HG03066 (cell line): Measurements from ENCODE around the gene EXOC3L4.

Source experiments
- ATAC-seq: cut with Tn5 transposase; IDR thresholded peaks from one replicate; pipeline ENCODE4 v1.9.1; 2021; ENCODE audit warnings: low read depth; ENCODE audit not compliant: unreplicated experiment

Gene EXOC3L4

DNA sequence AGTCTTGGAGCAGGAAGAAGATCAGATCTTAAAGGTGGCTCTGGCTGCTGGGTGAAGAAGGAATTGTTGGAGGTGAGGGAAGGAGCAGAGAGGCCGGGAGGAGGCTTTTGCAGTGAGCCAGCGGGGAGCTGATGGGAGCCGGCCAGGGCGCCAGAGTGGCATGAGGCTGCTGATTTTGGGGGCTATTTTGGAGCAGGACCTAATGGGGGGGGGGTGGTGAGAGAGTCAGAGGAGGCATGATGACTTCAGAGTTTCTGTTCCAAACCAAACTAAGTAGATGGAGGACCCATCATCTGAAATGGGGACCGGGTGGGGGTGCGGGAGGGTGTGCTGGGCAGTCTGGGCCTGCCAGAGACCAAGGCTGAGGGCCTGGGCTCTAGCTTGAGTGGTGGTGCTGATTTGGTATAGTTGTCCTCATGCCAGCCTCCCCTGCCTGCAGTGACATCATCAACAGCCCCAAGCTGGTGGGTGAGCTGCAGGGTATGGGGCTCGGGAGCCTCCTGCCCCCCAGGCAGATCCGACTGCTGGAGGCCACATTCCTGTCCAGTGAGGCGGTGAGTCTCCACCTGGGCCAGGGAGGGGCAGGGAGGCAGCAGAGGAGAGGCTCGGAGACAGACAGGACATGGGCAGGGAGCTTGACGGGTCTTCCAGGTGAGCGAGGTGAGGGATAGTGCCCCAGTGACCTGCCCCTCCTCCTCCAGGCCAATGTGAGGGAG is 34.9 kb downstream of the EXOC3L4 start:
- no peak for ATAC-seq

DNA sequence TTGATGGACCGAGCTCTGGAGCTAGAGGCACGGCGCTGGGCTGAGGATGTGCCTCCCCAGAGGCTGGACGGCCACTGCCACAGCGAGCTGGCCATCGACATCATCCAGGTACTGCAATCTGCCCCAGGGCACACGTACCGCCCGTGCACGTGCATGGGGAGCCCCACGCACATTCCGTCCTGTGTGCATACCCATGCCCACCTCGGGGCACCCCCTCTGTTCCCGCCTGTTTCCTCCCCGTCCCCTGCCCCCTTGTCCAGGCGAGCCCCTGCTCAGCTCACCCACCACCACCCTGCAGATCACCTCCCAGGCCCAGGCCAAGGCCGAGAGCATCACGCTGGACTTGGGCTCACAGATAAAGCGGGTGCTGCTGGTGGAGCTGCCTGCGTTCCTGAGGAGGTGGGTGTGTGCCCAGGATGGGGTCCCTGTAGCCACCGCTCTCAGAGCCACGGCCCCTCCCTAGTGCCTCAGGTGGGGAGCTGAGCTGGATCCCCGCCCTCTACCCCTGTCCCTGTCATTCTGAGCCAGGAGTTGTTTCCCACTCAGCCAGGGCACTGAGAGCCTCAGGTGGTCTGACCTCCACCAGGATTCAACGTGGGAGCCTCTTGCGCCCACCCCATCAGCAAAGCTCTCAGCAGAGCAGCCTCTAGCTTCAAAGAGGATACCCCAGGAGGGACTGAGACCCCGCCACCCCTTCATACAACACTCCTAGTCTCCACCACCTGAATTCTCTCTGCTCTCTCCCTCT is 35.7 kb downstream of the EXOC3L4 start:
- no peak for ATAC-seq

DNA sequence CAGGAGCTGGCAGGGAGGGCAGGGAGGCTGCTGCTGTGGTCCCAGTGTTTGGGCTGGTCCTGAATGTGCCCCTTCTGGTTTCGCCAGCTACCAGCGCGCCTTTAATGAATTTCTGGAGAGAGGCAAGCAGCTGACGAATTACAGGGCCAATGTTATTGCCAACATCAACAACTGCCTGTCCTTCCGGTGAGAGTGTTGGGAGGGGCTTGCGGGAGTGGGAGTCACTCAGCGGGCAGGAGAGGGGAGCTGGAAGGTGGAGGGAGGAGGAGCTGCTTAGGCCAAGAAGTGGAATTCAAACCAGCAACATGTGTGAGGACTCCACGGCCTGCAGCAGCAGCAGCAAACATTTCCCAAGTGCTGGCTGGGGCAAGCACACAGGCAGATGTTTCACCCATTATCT is 36.4 kb downstream of the EXOC3L4 start:
- ATAC-seq, result no peak

DNA sequence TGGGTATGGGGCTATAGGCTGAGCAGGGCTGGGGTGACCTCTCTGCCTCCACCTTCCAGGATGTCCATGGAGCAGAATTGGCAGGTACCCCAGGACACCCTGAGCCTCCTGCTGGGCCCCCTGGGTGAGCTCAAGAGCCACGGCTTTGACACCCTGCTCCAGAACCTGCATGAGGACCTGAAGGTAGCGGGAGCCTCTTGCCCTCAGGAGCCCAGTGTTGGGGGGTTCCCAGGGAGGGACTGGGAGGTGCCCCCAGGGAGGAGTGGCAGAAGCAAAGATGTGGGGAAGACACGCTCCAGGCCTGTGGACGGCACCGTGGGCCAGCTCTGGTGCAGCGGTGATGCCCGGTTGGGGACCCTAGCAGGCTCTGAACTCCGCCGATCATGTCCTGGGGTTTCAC is 37.1 kb downstream of the EXOC3L4 start:
- ATAC-seq, result no peak

DNA sequence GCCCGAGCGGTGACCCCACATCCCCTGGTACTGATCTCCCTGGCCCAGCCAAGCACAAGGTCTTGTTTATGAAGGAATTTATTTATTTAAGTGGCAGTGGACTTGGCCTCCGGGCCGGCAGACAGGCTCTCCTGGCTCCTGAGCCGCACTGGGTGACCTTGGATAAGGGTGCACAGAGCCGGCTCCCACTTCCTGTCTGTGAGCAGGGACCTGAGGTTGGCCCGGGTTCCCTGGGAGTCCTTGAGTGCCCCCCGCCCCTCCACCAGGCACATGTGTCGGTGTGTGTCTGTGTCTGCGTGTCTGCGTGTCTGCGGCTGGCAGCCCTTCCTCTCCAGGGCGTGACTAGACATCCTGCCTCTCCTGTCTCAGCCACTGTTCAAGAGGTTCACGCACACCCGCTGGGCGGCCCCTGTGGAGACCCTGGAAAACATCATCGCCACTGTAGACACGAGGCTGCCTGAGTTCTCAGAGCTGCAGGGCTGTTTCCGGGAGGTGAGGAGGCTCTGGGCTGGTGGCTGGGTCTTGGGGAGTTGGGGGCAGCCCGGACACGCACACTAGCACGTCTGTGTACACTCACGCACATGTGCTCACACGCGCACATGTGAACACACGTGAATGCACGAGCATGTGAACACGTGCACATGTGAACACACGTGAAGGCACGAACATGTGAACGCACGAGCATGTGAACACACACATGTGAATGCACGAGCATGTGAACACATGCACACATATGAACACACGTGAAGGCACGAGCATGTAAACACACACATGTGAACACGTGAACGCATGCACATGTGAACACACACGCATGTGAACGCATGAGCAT is 38.1 kb downstream of the EXOC3L4 start:
- ATAC-seq, result no peak

DNA sequence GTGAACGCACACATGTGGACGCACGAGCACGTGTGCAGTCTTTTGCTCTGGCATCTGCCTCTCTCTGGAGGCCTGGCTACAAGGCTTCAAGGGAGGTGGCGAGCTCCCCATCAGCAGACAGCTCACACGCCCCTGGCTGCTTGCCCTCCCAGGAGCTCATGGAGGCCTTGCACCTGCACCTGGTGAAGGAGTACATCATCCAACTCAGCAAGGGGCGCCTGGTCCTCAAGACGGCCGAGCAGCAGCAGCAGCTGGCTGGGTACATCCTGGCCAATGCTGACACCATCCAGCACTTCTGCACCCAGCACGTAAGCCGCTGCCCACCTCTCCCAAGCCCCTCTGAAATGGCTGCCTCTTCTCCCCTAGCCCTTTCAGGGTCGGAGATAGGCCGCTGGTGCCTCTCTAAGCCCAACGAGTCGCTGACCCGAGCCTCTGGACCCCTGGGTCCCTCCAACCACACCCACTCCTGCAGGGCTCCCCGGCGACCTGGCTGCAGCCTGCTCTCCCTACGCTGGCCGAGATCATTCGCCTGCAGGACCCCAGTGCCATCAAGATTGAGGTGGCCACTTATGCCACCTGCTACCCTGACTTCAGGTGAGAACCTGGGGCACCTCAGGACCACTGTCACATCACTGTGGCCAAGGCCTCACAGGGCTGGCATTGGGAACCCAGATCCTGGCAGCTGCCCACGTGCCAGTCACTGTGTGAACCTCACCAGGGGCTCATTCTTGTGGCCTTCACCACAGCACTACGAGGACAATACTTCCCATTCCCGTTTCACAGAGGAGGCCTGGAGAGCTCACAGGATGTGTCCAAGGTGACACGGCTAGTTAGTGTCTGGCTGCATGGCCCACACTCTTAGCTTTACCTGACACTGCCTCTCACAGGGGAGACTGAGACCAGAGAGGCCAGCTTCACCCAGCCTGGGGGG is 39.0 kb downstream of the EXOC3L4 start:
- no peak for ATAC-seq

DNA sequence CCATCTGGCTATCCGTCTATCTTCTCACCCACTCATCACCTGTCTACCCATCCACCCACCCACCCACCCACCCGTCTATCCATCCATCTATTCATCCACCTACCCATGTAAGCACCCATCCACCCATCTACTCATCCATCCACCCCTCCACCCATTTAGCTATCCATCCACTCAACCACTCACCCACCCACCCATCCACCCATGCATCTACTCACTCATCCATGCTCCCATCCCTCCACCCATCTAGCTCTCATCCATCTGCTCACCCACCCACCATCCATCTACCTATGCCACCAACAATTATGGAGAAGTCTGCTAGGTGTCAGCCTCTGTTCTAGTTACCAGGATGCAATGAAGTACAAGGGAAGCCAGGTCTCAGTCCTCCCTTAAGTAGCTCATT is 39.9 kb downstream of the EXOC3L4 start:
- ATAC-seq, result no peak

DNA sequence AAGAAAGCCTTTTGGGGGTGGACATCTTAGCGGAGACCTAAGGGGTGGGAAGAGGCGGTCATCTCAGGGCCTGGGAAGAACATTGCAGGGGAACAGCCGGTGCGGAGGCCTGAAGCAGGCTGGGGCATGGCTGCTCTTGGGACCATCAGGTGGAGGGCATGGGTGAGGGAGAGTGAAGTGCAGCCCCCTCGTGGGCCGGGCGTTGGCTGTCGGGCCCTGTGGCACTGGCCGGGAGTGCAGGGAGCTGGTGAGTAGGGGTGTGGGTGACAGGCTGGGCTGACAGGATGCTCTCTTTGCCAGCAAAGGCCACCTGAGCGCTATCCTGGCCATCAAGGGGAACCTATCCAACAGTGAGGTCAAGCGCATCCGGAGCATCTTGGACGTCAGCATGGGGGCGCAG is 40.4 kb downstream of the EXOC3L4 start:
- ATAC-seq, result no peak

DNA sequence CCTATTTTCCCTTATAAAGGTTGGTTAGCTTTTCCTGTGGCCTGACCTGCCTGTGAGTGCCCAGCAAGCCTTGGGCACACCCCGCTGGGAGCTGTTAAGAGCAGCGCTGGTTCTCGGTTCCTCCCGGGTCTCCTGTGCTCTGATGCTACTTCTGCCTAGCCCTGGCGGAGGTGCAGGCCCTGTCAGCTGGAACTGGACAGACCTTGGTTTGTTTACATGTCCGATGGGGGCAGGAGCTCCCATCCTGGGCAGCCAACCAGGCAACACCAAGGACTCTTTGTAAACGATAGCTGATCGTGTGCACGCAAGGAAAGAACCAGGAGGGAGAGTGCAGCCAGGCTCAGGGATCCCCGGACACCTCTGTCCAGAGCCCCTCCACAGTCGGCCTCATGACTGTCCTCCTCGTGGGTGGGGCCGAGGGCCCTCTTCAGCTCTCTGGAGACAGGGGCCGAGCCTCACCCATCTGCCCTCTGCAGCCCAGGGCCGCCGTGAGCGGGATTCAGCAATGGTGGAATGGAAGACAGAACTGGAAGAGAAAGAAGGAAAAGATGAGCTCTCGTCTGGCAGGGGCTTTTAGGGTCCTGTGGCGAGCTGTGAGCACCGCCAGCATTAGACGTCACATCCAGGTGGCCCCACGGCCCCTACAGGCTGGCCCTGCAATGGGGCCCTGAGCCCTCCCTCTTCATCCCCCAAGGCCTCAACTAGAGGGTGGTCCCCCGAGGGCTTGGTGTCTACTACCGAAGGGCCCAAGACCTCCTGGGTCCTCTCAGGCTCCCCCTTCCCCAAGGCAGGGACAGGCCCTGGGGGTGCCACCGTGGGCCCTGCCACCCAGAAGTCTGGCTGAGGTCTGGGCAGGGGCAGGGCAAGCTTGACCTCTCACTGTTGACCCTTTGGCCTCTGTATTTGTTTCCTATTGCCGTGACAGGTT is 41.1 kb downstream of the EXOC3L4 start:
- no peak for ATAC-seq

DNA sequence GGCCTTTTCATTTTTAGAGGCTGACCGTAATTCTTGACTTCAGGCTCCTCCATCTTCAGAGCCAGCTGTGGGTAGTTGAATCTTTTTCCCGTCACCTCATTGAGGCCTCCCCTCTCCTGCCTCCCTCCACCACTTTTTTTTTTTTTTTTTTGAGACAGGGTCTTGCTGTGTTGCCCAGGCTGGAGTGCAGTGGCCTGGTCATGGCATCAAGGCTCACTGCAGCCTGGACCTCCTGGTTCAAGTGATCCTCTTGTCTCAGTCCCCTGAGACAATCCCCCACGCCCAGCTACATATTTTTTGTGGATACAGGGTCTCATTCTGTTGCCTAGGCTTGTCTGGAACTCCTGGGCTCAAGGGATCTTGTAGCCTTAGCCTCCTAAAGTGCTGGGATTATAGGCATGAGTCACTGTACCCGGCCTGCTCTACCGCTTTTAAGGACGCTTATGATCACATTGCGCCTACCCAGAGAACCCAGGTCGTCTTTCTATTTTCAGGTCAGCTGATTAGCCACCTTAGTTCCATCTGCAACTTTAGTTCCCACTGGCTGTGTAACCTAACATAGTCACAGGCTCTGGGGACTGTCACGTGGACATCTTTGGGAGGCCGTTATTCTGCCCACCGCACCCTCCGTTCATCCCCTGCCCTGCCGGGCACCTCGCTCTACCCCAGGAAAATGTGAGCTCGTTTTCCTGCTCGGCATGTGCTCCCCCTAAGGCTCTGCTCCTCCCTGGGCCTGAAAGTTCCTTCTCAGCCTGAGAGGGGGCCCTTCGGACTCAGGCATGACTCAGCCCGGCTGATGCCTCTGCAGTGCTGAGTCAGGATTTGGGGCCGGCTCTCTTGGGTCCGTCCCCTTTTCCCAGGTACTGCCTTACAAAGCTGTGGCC is 42.1 kb downstream of the EXOC3L4 start:
- no peak for ATAC-seq

DNA sequence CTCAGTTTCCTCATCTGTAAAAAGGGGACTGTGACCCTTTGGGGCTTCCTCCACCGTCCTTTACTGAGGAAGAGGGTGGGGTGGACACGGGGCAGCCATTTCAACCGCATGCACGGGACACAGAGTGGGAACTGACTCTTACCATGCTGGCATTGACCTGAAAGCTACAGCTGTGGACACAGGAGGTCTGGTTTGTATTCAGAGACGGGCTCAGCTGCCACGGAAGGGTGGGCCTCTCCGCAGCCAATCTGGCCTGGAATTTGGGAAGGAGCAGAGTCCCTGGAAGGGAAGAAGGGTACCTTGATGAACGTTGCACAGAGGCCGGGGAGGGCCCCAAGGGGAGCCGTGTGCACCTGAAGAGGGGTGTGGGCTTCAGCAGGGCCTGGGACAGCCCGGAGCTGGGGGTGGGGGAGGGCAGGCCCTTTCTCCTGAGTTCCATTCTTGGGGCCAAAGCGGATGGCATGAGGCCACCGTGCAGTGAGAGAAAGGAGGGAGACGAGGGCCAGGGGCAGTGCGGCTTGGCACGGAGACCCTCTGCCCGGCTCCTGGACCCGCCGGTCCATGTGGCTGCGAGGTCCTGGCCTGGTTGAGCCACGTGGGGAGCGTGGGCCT is 43.3 kb downstream of the EXOC3L4 start:
- ATAC-seq, result no peak

DNA sequence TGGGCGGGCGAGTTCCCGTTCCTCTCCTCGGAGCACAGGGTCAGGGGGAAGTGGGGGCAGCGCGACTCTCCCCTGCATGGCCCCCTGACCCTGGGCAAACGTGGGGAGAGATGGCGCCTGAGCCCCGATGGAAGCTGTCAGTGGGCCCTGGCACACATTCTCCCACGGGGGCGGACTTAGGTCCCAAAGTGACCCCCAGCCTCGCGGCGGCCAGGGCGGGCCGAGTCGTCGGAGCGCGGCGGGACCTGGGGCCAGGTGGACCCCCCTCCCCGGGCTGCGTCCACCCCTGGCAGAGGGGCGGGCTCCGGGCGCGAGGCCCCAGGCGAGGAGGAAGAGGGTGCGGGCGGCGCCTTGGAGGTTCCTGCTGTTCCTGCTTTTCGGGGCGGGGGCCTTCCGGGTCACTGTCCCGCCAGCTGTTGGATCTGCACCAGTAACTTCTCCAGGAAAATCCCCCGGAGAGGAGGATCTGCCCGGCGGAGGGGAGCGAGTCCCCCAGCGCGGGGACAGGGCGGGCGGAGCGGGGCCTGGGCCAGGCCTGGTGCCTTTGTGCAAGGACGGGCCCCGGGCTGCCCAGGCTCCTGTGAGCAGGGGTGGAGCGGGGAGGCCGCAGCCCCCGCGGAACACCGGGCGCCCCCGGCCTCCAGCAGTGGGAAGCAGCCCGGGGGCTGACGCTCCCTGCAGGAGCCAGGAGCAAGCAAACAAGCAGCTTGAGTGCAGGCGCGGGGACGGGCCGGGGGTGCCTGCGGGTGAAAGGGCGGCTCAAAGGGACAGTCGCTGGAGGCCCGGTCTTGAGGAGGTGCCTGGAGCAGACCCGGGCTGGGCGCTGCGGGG is 44.0 kb downstream of the EXOC3L4 start:
- ATAC-seq, result no peak

DNA sequence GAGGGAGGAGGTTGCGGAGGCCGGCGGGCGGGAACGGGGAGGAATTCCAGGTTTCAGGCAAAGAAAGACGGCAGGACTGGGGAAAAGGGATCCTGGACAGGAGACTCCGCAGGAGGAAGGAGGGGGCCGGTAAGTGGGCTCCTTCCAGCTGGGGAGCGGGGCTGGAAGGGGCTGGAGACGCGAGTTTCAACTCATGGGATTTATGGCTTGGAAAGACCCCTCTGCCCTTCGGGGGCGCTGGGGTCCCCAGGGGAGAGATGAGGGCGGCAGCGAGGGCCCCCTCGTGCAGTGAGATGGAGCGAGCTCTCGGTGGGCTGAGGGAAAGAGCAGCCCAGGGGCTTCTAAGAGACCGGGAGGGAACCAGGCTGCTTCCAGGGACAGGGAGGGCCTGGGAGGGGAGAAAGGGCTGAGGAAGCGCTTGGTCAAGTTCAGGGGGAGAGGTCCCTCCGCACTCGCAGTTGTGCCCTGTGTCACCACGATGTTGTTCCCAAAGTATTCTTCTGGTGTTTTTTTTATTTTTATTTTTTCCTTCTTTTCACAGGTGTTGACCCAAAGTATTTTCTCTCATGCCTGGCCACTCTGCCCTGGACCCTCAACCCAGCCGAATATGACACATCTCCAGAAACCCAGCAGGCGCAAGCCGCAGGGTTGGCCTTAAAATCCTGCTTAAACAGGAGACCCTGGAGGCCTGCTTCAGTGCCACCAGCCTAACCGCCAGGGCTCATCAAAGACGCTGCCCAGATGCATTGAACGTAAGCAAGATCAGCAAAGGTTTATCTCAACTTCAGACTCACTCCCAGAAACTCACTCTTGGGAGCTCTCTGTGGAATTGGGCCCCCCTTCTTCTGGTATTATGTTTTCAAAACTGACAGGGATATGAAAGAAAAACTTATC is 44.9 kb downstream of the EXOC3L4 start:
- no peak for ATAC-seq

DNA sequence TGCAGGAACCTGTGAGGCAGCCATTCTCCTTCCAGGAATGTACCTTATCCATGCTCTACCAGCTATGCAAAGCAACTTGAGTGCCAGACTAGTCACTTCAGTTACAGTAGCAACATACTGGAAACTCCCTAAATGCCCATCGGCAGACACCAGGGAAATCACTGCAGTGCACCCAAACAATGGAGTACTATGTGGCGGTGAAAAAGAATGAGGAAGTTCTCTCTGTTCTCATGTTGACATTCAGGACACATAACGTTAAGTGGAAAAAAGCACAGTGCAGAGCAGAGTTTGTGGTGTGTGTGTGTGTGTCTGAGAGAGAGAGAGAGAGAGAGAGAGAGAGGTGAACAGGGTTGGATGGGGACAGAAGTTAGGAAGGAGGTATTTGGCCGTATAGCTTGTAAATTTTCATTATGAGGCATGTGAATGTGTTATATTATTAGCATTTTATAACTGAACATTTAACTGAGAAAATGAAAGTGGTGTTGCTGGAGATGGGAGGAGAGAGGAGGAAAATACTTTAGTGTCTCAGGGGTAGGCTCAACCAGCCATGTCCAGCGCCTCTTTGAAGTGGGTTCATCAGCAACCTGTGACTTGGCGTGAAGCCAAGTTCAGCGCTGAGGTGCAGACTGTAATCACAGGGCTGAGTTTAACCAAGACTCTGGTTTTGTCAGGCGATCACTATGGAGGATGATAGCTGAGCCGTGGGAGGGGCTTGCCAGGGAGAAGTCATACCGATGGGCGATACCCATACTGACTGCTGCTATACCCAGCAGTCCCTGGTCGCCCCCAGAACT is 46.0 kb downstream of the EXOC3L4 start:
- no peak for ATAC-seq

DNA sequence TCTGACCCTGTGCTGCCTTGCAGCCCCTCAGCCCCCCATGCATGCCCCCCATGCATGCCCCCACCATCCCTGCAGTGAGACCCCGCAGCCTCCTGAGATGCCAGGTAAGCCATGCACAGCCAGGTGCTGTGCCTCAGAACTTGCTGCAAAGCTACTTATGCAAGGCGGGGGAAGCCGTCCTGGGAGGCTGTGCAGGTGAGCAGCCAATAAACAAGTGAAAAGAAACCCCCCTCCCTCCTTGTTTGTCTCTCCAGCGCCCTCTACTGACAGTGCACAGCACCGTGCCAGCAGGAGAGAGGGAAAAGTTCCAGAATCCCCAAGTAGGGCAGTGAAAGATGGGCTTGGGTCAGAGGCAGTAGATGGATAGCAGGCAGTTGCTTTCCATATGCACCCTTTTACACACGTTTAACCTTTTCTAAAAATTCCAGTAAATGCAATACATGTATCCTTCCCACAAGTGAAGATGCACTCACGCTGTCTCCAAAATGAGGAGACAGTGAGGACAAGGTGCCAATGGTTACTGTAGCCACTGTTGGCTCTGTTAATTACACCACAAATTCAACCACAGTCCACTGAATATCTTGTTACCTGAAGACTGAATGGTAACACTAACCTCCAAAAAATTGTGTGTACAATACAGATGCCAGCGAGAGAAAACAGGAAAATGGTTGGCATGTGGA is 46.7 kb downstream of the EXOC3L4 start:
- no peak for ATAC-seq
